ENCODE data around the gene PWP2.

- TF ChIP-seq CTCF (optimal IDR thresholded peaks at IDR 0.05 in 1 of 3, IDR thresholded peaks at IDR 0.05 in 1 of 3, conservative IDR thresholded peaks at IDR 0.05 in 1 of 3; ENCODE audit: extremely low read depth in 1 of 3, insufficient read depth in 2 of 3, low read length in 3 of 3) (no peak), EZH2 (IDR thresholded peaks at IDR 0.05; ENCODE audit: low read length) (no peak)
These were observed 22.5 kb upstream of the PWP2 start for GRCh38 chr21:44084496-44085241.

Data from keratinocyte (primary cell).